Measurements from ENCODE around the gene RNLS.
"Not testable (repeated sequence)": the region's sequence is repeated elsewhere in the genome, so short reads cannot be mapped to it uniquely, and the experiment has no call there.

Gene RNLS

DNA sequence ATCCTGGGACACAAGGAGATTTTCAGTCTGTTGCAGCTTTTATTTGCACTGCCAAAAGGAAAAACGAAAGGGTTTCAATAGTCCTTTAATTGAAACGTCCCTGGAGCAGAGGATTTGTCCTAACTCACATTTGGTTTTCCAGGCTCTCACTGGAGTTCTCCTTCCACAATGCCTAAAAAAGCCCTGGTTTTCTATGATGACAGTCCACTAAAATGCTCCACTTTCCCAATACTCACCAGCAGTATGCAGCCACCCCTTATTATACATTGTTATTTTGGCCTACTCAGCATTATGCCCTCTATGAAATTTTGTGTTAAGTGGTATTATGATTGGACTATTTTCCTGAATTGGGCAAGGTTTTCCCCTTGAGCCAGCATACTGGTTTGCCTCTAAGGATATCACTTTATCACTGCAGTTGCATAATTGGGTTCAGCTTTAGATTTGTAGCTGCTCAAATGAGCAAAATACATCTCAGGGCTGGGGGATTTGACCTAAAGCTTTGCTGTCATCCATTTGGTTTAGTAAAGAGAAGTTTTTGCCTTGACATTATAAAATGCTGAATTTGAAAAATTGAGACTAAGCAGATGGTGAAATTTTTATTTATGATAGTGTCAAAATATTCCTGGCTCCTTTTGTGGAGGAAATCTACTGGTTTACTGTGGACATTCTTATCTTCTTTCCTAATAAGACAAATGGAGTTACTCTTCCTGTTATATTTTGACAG lies 239.2 kb downstream of the RNLS start:
- DNase-seq (ENCODE audit: low spot score), result no peak

DNA sequence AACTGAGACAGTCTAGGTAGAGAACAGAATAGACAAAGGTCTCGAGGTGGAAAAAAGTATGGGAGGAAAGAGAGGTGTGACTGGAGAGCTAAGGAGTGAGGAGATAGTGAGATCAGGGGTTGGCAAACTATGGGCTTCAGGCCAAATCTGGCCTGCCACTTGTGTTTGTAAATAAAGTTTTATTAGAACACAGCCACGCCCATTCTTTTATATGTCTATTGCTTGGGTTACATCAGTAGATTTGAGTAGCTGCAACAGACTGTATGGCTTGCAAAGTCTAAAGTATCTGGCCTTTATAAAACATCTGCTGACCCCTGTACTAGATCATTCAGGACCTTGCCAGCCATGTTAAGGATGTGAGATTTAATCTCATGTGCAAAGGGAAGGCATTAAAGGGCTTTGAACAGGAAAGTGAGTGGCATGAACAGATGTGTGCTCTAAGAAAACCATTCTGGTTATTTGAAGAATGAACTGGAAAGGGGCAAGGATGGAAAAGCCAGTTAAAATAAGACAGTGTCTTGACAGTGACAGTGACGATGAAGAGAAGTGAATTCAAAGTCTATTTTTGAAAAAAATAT lies 240.3 kb downstream of the RNLS start:
- no peak for DNase-seq (ENCODE audit: low spot score)

DNA sequence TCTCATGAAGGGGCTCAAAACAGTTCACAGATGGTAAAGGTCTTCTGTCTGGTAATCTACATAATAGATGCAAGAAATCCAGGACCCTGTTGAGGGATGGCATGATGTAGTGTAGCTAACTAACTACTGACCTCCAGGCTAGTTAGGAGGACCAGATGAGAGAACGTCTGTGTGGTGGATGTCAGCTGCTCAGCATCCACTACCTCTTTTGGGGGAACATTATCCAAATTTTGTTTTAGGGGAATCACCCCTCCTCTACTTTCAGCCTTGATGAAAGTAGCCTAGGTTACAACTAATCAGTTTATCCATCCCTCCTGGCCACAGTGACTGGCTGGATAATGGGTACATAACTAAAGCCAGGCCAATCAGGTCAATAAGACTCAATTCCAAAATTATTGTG lies 246.0 kb downstream of the RNLS start:
- DNase-seq (ENCODE audit: low spot score), result no peak

DNA sequence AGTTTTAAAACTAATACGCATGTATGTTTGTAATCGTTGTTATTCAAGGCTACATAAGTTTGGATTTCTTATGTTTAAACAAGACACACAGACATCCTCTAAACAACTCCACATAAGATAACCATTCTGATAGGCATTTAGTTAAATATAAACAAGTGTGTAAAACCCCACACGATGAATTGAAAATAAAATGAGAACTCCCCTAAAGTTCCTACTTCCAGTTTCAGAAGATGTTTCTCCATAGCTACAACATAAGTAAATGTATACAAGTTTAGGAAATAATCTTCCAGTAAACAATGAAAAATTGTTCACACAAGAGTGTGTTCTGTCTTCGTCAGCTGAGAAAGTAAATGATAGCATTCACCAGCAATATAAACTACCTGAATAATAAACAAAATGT lies 246.8 kb downstream of the RNLS start:
- DNase-seq (ENCODE audit: low spot score), result no peak

DNA sequence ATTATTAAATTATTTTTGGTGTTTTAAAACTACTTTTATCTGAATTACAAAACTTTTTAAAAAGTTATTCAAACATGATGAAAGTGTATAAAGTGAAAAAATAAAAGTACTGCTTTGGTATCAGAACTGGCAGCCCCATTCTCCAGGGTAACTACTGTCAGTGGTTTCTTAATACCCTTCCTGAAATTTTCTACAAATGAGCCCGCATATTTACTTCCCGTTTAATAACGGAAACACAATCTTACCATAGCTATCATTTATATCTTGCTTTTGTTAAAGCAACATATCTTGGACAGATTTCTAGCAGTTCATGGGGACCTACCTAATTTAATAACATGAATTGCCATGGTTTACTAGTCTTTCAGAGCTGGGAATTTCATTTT lies 249.9 kb downstream of the RNLS start:
- DNase-seq (ENCODE audit: low spot score), result no peak

DNA sequence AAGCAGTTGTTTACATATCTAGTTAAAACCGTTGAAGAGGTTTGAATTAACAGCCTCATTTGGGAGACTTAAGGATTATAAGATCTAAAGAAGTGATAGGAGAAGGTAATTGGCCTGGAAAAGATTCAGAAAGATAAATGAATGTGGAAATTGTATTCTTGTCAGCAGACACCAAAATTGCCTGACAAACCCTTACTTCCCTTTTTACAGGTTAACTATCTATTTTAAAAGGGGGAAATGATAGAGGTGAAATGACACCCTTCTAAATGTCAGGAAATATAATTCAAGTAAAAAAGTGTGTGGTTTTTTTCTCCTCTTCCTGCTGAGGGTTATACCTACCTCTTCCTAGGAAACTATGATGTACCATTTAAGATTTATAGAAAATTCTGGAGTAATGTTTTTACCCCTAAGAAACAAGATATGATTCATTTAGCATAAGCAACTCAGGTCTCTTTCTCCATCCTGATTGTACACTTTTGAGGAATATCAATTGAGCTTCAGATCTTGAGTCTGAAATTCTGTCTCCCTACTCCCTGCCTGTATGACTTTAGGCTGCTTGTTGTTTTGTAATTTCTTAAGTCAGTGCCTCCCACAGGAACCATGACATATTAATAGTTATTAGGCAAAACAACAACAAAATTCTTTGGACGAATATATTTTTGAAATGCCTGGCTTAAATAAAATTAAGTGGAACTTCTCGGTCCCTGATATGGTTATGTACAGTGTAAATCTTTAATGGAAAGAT lies 250.4 kb downstream of the RNLS start:
- no peak for DNase-seq (ENCODE audit: low spot score)

DNA sequence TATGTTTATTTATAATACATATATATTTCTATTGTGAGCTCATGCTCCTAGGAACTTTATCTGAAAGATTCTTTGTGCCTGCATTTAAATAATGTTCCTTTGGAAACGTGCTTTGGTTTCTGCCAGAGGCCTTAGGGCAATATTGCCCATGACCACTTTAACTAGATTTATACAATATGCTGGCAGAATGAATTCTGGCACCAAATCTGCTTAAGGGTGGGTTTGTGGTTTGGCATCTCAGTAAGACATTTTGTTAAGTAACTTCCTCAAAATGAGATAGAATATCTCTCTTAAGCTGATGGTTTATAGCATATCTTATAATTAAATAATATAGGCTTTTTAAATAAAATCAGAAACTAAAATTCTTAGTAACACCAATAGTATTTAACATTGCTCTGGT lies 252.9 kb downstream of the RNLS start:
- no peak for DNase-seq (ENCODE audit: low spot score)

DNA sequence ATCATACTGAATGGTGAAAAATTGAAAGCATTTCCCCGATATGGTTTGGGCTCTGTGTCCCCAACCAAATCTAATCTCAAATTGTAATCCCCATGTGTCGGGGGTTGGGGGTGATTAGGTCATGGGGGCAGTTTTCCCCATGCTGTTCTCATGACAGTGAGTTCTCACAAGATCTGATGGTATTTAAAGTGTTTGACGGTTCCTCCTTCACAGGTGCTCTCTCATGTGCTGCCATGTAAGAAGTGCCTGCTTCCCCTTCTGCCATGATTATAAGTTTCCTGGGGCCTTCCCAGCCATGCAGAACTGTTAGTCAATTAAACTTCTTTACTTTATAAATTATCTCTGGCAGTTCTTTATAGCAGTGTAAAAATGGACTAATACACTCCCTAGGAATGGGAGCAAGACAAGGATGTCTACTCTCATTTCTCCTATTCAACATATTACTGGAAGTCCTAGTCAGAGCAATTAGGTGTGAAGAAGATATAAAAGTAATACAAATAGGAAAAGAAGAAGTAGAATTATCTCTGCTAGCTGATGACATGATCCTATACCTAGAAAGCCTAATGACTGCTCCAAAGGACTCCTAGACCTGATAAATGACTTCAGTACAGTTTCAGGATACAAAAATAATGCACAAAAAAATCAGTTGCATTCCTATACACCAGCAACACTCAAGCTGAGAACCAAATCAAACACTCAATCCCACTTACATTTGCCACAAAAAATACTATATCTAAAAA lies 260.6 kb downstream of the RNLS start:
- no peak for DNase-seq (ENCODE audit: low spot score)

DNA sequence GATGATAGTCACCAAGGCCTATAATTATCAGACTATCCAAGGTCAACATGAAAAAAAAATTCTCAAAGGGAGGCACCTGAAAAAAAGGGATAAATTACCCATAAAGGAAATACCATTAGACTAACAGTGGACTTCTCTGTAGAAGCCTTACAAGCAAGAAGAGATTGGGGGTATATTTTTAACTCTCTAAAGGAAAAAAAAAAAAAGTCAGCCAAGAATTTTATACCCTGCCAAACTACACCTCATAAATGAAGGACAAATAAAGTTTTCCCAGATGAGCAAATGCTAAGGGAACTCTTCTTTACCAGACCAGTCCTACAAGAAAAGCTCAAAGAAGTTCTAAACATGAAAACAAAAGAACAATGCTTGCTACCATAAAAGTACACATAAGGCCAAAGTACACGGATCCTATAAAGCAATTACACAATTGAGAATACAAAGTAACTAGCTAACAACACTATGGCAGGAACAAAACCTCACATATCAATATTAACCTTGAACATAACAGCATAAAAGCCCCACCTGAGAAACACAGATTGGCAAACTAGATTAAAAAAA lies 263.1 kb downstream of the RNLS start:
- no peak for DNase-seq (ENCODE audit: low spot score)

DNA sequence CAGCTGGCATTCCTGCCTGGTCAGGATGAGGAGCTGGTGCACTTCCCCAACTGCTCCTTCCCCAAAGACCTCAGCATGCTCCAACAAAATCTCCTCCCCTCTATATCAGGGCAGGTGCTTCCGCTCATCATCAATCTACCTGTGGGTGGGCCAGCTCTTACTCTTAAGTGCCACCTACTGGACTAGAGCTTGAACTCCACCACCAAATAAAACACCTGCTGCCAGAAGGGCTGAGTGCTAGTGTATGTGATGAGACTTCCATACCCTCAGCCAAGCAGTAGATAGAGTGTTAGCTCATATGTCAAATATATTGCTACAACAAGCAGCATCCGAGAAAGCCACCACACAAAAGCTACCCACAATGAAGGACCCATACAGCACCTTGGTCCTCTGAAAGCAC lies 264.3 kb downstream of the RNLS start:
- no peak for DNase-seq (ENCODE audit: low spot score)

DNA sequence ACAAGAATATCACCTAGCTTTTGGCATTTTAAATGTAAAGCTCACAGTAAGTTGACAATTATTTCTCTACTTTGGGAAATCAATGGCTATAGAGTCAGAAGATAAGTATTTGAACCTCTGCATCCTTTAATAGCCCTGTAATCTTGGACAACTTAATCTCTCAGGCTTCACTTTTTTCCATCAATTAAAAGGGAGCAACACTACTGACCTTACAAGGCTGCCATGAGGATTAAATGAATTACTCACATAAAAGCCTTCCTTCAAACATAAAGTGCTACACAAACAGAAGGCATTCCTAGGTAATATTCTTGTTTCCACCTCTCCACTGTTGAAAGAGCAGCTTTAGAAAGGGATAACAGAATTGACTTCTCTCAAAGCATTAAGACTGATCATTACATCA lies 266.0 kb downstream of the RNLS start:
- DNase-seq (ENCODE audit: low spot score), result no peak

DNA sequence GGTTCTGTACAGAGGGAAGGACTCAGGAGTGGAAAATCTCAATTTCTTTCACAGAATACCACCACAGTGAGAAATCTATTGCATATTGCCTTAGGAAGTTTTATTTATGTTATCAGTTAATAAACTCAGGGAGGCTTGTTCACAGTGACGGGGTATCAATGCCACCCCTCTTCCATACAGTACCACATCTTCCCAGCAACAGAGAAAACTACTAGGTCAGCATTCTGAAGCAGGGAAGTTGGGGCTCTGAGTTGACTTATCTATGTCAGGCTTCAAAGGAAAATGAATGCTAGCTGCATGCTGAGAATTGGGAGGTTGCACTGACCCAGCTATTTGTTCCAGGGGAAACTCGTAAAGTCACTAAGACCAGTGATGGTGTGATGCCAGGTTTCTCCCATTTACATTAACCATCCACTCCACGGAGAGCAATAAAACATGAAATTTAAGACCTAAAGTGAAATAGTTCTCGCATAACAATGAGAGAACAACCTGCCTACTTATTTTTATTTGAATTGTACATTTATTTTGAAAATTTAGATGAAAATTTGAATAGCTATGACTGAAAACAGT lies 266.7 kb downstream of the RNLS start:
- no peak for DNase-seq (ENCODE audit: low spot score)

DNA sequence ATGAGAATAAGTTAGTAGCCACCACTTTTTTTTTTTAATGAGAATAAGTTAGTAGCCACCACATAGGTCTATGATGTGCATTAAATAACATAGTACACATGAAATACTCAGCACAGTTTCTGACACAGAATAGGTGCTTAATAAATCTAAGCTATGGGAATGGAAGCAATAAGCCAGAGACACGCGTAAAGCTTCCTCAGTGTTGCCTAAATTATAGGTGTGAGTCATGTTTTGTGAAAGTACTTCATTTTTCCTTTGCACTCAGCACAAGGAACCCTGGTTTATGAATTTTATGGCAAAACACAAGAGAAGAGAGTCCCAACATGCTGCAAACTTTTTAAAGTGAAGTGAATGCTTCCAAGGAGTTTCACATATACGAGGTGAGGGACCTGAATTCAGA lies 267.4 kb downstream of the RNLS start:
- no peak for DNase-seq (ENCODE audit: low spot score)

DNA sequence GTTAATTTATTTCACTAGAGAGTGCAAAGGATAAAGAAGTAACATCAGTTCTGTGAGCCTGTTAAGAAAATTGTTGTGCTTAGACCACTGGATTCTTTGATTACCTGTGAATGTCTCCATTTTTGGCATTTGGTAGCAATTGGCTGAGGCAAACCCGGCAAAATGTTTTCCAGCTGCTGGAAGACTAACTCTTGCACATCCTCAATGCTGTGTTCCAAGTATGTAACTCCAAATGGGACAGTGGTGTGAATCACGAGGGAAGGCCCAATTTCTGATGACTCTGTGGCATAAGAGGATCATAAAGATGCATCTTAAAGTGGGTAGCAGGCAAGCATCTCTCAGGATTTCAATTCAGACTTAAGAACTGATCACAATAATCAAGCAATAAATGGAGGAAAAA lies 268.8 kb downstream of the RNLS start:
- DNase-seq (ENCODE audit: low spot score), result no peak

DNA sequence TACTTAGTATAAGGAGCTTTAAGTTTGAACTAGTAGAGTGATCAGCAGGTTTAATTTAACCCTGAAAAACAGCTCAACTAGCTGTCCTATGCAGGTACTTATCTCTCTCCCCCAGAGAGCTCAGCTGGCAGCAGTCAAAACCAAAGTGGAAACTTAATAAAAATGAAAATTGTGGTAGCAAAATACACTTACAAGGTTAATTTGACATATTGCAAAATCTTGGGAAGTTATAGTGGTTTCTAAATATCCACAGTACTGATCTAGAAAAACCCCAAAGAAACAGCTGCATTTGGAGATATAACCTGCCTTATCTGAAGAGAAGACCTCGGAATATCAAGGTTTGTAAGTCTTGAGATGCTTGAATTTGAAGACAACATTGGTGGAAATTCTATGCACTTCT lies 269.2 kb downstream of the RNLS start:
- no peak for DNase-seq (ENCODE audit: low spot score)

DNA sequence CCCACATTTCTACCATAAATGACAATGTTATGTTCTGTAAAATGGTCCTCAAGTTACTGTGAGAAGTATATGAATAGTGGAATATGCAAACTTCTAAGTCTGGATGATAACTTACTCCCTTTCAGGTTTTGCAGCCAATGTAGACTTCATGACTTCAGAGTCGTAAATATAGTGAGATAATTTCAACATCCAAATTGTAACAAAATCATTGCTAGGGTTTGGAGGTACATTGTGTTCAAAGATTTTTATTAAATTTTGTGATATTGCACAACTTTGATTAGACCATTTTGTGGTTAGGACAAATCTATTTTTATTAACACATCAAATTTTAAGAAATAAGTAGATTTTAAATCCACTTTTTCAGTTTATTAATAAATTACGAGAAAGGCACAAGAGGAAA lies 270.3 kb downstream of the RNLS start:
- no peak for DNase-seq (ENCODE audit: low spot score)

DNA sequence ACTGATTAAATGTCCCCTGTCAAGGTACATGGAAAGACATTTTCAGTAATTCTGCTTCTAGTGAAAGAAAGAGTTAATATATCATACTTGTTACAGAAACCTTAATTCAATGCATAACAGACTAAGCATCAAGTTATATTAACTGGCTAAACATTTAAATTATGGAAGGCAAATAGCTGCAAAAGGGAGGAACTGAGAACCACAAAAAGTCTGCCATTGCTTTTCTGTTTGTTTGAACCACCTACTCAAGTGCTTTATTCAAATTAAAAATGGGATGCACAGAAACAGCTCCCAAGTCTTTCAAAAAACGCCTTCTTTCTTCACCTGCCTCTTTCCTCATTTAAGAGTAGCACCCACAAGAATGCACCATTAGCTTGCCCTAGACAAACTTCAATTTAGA lies 271.9 kb downstream of the RNLS start:
- DNase-seq (ENCODE audit: low spot score), result no peak

DNA sequence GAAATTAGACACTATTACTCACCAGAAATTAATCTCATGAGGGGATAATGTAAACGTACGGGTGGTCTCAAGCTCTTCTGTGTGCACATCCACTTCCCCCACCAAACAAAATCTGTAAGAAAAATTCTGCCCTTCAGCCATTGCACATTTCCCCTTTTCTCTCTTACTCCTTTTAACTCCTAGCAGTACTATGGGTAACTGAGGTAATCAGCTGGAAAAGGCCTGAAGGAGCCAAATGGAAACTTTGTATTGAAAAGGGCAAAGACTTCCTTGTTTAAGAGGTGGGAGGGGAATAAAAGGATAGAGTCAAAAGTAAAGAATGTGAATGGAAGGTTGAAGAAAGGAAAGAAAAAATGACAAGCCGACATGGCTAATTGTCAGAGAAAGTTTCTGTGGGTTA lies 273.8 kb downstream of the RNLS start:
- no peak for DNase-seq (ENCODE audit: low spot score)

DNA sequence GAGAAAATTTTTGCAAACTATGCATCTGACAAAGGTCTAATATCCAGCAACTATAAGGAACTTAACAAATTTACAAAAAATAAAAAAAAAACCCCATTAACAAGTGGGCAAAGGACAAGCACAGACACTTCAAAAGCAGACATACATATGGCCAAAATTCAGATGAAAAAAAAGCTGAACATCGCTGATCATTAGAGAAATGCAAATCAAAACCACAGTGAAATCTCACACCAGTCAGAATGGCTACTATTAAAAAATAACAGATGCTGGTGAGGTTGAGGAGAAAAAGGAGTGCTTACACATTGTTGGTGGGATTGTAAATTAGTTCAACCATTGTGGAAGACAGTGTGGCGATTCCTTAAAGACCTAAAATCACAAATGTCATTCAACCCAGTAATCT lies 274.8 kb downstream of the RNLS start:
- not testable (repeated sequence) for DNase-seq (ENCODE audit: low spot score)

DNA sequence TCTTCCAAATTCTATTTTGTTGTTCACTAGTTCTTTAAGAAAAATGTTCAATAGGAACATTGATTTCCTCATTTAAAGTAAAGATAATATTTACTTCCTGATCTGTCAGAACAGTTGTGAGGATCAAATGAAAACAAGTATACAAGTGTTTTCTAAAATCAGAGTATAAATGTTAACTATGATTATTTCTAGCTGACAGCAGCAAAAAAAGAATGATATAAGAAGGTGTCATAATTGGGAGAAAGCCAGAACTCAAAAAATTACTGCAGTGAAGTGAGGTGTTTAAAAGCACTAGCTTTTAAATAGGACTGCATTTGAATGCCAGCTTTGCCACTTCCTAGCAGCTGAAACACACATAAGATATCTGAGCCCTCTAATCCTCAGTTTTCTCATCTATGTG lies 283.3 kb downstream of the RNLS start:
- DNase-seq (ENCODE audit: low spot score), result no peak

DNA sequence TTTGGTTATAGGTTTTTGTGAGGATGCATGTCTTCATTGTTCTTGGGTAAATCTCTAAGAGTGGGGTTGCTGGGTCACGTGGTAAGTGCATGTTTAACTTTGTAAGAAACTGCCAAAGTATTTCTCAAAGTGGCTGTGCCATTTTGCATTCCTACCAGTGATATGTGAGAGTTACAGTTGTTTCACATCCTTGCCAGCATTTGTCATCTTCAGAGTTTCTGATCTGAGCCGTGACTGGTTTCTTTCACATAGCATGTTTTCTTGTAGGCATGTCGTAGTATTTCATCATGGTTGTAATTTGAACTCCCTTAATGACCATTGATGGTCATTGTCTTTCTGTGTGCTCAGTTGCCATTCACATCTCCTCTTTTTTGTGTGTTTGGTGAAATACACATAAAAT lies 286.0 kb downstream of the RNLS start:
- no peak for DNase-seq (ENCODE audit: low spot score)

DNA sequence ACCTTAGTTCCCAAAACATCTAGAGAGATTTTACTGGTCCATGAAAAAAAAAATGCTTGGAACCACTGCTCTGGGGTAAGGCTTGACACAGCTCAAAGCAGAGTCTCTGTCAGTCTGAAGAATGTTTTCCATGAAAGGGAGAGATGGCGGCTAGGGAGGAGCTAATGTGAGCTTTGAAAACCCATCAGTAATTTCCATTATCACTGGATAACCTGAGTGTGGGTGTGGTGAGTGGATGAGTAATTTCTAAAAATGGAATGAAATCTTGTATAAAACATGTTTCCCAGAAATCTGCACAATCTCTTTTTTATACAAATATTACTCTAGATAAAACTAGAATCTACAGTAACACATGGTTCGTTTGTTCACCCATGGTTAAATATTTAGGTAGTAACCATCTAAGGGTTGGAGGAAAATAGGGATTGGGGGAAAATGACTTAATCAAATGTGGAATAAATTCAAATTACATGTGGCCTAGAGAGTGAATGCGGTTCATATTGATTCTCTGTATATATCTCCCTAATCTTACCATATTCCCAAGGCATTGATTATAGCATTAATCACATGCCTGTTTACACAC lies 289.4 kb downstream of the RNLS start:
- DNase-seq (ENCODE audit: low spot score), result no peak
